ENCODE results near the gene CRTC1. TPM values are rescaled to one million over a fixed set of nuclear protein-coding genes. Genes with fewer than 3 reads are reported as not detected.
A peak's percentile ranks its signal among the peaks of the same experiment; 100 is the strongest.

The CRTC1 gene
- total RNA-seq, 1 donor from 2014 or later = 0.79 TPM

DNA sequence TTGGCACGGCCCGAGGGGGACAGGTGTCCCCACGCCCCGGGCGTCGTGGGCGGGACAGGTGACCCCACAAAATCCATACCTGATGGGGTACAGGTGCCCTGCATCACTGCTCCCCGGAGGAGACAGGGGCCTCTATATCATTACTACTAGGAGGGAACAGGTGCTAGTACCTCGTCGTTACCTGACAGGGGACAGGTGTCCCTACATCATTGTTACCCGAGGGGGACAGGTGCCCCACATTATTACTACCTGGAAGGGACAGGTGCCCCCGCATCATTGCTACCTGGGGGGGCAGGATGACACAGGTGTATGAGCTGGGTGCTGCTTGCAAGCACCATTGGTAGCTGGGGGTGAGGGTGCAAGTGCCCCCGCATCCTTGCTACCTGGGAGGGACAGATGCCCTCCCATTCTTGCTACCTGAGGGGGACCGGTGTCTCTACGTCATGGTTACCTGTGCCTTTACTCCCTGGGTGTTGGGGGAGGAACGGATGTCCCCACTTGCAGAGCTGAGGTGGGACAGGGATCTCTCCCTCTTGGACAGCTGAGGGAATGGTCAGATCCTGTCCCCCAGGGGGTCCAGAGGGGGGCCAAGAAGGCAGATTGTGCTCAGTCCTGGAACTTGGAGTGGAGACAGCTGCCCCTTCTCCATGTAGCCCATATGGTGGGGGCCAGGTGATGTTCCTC is 620 bp downstream of the CRTC1 start:
- TF ChIP-seq, protein P1, sequence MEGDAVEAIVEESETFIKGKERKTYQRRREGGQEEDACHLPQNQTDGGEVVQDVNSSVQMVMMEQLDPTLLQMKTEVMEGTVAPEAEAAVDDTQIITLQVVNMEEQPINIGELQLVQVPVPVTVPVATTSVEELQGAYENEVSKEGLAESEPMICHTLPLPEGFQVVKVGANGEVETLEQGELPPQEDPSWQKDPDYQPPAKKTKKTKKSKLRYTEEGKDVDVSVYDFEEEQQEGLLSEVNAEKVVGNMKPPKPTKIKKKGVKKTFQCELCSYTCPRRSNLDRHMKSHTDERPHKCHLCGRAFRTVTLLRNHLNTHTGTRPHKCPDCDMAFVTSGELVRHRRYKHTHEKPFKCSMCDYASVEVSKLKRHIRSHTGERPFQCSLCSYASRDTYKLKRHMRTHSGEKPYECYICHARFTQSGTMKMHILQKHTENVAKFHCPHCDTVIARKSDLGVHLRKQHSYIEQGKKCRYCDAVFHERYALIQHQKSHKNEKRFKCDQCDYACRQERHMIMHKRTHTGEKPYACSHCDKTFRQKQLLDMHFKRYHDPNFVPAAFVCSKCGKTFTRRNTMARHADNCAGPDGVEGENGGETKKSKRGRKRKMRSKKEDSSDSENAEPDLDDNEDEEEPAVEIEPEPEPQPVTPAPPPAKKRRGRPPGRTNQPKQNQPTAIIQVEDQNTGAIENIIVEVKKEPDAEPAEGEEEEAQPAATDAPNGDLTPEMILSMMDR (IDR thresholded peaks at IDR 0.05; ENCODE audit: insufficient read depth, low read length, severe bottlenecking) = no peak
- DNase-seq (ENCODE audit: low read depth) (no peak), FAIRE-seq (no peak)
- peak overlapping the region; percentile 48 for H3K4me3 ChIP-seq (ENCODE audit: low read depth, low read length)
- H3K27me3 ChIP-seq (ENCODE audit: control insufficient read depth, insufficient read depth, low read length) = no peaks in the 10 kb centered on the region
- no peaks in the 10 kb centered on the region for H3K36me3 ChIP-seq (ENCODE audit: control insufficient read depth, insufficient read depth, low read length)

DNA sequence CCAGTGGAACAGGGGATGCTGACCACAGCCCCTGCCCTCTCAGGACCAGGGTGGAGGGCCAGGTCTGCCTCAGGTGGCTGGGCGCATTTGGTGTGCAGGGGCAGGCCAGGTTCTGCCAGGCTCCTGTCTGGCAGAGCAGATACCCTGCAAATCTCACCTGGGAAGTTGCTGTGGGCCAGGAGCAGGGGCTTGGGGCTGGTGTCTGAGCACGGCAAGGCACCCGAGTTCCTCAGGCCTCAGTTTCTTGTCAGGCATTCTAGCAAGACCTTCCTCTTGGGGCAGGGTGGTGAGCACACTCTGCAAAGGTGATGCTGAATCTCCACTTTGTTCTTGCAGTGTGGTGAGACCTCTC is 1.1 kb downstream of the CRTC1 start:
- Histone ChIP-seq H3K27me3 (ENCODE audit: control insufficient read depth, insufficient read depth, low read length) (no peaks in the 10 kb centered on the region), H3K4me3 (ENCODE audit: low read depth, low read length) (no peak overlapping the region), H3K36me3 (ENCODE audit: control insufficient read depth, insufficient read depth, low read length) (no peaks in the 10 kb centered on the region)
- DNase-seq (ENCODE audit: low read depth) (no peak), FAIRE-seq (no peak)
- TF ChIP-seq, protein P1 (IDR thresholded peaks at IDR 0.05; ENCODE audit: insufficient read depth, low read length, severe bottlenecking) = no peak

DNA sequence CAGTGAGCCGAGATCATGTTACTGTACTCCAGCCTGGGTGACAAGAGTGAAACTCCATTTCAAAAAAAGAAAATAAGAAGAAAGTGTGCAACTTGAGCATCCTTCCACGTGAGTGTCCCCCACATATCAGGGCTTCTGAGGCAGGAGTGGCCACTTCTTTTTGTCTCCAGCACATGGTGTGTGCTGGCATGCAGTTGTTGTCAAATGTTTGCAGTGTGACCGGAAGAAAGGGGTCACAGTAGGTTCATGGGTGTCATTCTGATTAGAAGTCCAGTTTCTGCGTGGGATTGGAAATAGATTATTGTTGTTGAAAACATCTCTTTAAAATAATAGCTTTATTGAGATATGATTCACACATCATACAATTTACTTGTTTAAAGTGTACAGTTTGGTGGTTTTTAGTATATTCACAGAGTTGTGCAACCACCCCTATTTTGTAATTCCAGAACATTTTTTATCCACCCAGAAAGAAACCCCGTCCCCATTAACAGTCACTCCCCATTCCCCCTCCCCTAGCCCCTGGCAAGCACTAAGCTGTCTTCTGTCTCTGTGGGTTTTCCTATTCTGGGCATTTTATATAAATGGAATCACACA is 2.2 kb downstream of the CRTC1 start:
- TF ChIP-seq, protein P1 (IDR thresholded peaks at IDR 0.05; ENCODE audit: insufficient read depth, low read length, severe bottlenecking) = no peak
- no peaks in the 10 kb centered on the region for H3K27me3 ChIP-seq (ENCODE audit: control insufficient read depth, insufficient read depth, low read length)
- DNase-seq (ENCODE audit: low read depth) = no peak
- H3K4me3 ChIP-seq (ENCODE audit: low read depth, low read length) = no peak overlapping the region
- no peaks in the 10 kb centered on the region for H3K36me3 ChIP-seq (ENCODE audit: control insufficient read depth, insufficient read depth, low read length)
- FAIRE-seq = no peak

DNA sequence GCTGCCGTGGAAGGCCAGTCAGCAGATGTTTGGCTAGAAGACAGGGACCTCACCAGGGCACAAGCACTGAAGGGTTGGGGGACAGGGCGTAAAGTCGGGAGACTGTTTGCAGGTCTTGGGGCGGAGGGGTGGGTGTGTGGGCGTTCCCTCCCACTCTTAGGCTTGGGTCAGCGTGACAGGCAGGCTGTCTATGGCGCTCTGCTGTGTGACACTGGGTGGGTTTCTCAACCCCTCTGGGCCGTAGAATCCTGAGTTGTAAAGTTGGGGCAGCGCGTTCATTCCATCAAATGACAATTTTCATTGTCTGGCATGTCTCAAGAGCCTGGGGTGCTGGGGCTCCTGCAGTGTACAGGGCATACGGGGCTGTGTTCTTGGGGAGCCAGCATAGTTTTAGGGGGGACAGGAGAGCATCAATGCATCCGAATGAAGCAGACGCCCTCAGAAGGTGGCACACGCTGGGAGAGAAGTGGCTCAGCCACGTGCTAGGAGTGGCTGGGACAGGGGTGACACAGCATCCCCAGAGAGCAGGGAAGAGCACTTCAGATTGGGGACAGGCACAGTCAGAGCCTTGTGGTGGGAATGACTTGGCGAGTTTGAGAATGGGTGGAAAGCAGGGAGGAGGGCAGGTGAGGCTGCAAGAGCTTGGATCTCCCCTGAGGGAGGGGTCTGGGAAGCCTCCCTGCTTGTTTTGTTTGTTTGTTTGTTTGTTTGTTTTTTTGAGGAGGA is 4.4 kb downstream of the CRTC1 start:
- no peak for DNase-seq (ENCODE audit: low read depth)
- Histone ChIP-seq H3K4me3 (ENCODE audit: low read depth, low read length) (no peak overlapping the region), H3K27me3 (ENCODE audit: control insufficient read depth, insufficient read depth, low read length) (no peaks in the 10 kb centered on the region), H3K36me3 (ENCODE audit: control insufficient read depth, insufficient read depth, low read length) (no peaks in the 10 kb centered on the region)
- FAIRE-seq = peak; percentile 36
- TF ChIP-seq, protein P1 (IDR thresholded peaks at IDR 0.05; ENCODE audit: insufficient read depth, low read length, severe bottlenecking) = no peak

DNA sequence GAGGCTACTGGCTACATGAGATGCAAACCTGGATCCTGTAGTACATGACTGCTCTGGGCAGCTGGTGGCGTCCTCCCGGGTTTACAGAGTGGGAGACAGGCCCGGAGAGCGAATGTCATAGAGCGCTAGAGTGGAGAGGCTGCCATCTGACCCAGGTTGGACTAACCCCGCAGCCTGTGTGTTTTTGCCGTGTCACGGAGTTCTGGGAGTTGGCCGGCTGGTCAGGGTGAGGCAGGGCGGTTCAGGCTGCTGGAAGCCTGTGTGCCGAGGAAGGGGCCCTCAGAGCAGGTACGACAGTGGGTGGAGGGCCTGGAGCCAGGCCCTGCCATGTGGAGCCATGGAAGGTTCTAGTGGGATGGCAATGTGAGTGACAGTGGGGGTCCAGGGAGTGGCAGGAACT is 12.5 kb downstream of the CRTC1 start:
- DNase-seq (ENCODE audit: low read depth) (no peak), FAIRE-seq (no peak)
- no peak overlapping the region for H3K4me3 ChIP-seq (ENCODE audit: low read depth, low read length)
- no peaks in the 10 kb centered on the region for H3K27me3 ChIP-seq (ENCODE audit: control insufficient read depth, insufficient read depth, low read length)
- H3K36me3 ChIP-seq (ENCODE audit: control insufficient read depth, insufficient read depth, low read length) = no peaks in the 10 kb centered on the region
- TF ChIP-seq, protein P1 (IDR thresholded peaks at IDR 0.05; ENCODE audit: insufficient read depth, low read length, severe bottlenecking) = no peak
